ENCODE data around the gene SLITRK1.

GRCh38 chr13:83827338-83827737 lies 54.9 kb downstream of the SLITRK1 start:
- TF ChIP-seq CTCF (IDR thresholded peaks at IDR 0.05), result no peak
- no peak for TF ChIP-seq EP300 (IDR thresholded peaks at IDR 0.05)
